Loucy (cell line): ENCODE measurements around the gene ASPM.

Source experiments
- H2AFZ ChIP-seq: fragments of 200-600 bp; sonication (generic); 2 replicates; pipeline ENCODE4 v1.6.0; 2016; ENCODE audit warnings: antibody characterized with exemption, mild to moderate bottlenecking, low read length, moderate library complexity
- H3F3A ChIP-seq: fragments of 200-600 bp; 2 replicates; pipeline ENCODE4 v1.6.0; 2016; ENCODE audit warnings: antibody characterized with exemption, low read depth, mild to moderate bottlenecking
- H3K27me3 ChIP-seq: fragments of 200-600 bp; sonication (generic); 2 replicates; pipeline ENCODE4 v1.6.1; 2014; ENCODE audit warnings: low read length, mild to moderate bottlenecking; ENCODE audit not compliant: insufficient read depth, poor library complexity, severe bottlenecking
- H3K36me3 ChIP-seq: fragments of 200-600 bp; sonication (generic); 2 replicates; pipeline ENCODE4 v1.6.1; 2016; ENCODE audit warnings: low read length; ENCODE audit not compliant: insufficient read depth
- H3K4me1 ChIP-seq: fragments of 200-600 bp; sonication (generic); 2 replicates; pipeline ENCODE4 v1.5.1; 2014; ENCODE audit warnings: low read length, mild to moderate bottlenecking; ENCODE audit not compliant: insufficient read depth, poor library complexity, severe bottlenecking
- H3K4me2 ChIP-seq: fragments of 200-600 bp; sonication (generic); 2 replicates; pipeline ENCODE4 v1.6.0; 2014; ENCODE audit warnings: antibody characterized with exemption, low read length, low read depth, mild to moderate bottlenecking; ENCODE audit not compliant: poor library complexity, severe bottlenecking
- H3K4me3 ChIP-seq: fragments of 200-600 bp; sonication (generic); 2 replicates; pipeline ENCODE4 v1.5.1; 2014; ENCODE audit warnings: low read length, mild to moderate bottlenecking, mixed read lengths; ENCODE audit not compliant: poor library complexity, severe bottlenecking
- H3K79me2 ChIP-seq: fragments of 200-600 bp; sonication (generic); 2 replicates; pipeline ENCODE4 v1.6.1; 2014; ENCODE audit warnings: low read length; ENCODE audit not compliant: insufficient read depth
- H3K9ac ChIP-seq: fragments of 200-600 bp; sonication (generic); 2 replicates; pipeline ENCODE4 v1.6.0; 2014; ENCODE audit warnings: mild to moderate bottlenecking, low read depth, low read length, moderate library complexity; ENCODE audit not compliant: poor library complexity, severe bottlenecking
- H3K9me2 ChIP-seq: fragments of 200-600 bp; sonication (generic); replicated peaks from 2 replicates; pipeline ENCODE4 v1.6.1; 2016; ENCODE audit warnings: low read depth, low read length, mixed read lengths
- H3K9me3 ChIP-seq: fragments of 200-600 bp; sonication (generic); 2 replicates; pipeline ENCODE4 v1.6.1; 2014; ENCODE audit warnings: mild to moderate bottlenecking, antibody characterized with exemption, low read length, low read depth; ENCODE audit not compliant: insufficient read depth
- H4K20me1 ChIP-seq: fragments of 200-600 bp; sonication (generic); 2 replicates; pipeline ENCODE4 v1.6.0; 2014; ENCODE audit warnings: antibody characterized with exemption, low read length, mild to moderate bottlenecking; ENCODE audit not compliant: insufficient read depth, poor library complexity, severe bottlenecking
- EZH2phosphoT487 ChIP-seq: fragments of 200-600 bp; IDR thresholded peaks from 2 replicates; pipeline ENCODE4 v1.6.1; 2018; ENCODE audit warnings: antibody characterized with exemption, mild to moderate bottlenecking, moderate library complexity, borderline replicate concordance
- TF ChIP-seq, protein P1 (sequence below): fragments of 200-600 bp; sonication (generic); conservative IDR thresholded peaks from 2 replicates; pipeline ENCODE4 v1.5.1; 2014; ENCODE audit warnings: mild to moderate bottlenecking, antibody characterized with exemption, low read length

The ASPM gene, protein sequence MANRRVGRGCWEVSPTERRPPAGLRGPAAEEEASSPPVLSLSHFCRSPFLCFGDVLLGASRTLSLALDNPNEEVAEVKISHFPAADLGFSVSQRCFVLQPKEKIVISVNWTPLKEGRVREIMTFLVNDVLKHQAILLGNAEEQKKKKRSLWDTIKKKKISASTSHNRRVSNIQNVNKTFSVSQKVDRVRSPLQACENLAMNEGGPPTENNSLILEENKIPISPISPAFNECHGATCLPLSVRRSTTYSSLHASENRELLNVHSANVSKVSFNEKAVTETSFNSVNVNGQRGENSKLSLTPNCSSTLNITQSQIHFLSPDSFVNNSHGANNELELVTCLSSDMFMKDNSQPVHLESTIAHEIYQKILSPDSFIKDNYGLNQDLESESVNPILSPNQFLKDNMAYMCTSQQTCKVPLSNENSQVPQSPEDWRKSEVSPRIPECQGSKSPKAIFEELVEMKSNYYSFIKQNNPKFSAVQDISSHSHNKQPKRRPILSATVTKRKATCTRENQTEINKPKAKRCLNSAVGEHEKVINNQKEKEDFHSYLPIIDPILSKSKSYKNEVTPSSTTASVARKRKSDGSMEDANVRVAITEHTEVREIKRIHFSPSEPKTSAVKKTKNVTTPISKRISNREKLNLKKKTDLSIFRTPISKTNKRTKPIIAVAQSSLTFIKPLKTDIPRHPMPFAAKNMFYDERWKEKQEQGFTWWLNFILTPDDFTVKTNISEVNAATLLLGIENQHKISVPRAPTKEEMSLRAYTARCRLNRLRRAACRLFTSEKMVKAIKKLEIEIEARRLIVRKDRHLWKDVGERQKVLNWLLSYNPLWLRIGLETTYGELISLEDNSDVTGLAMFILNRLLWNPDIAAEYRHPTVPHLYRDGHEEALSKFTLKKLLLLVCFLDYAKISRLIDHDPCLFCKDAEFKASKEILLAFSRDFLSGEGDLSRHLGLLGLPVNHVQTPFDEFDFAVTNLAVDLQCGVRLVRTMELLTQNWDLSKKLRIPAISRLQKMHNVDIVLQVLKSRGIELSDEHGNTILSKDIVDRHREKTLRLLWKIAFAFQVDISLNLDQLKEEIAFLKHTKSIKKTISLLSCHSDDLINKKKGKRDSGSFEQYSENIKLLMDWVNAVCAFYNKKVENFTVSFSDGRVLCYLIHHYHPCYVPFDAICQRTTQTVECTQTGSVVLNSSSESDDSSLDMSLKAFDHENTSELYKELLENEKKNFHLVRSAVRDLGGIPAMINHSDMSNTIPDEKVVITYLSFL (N-terminal part only)

DNA sequence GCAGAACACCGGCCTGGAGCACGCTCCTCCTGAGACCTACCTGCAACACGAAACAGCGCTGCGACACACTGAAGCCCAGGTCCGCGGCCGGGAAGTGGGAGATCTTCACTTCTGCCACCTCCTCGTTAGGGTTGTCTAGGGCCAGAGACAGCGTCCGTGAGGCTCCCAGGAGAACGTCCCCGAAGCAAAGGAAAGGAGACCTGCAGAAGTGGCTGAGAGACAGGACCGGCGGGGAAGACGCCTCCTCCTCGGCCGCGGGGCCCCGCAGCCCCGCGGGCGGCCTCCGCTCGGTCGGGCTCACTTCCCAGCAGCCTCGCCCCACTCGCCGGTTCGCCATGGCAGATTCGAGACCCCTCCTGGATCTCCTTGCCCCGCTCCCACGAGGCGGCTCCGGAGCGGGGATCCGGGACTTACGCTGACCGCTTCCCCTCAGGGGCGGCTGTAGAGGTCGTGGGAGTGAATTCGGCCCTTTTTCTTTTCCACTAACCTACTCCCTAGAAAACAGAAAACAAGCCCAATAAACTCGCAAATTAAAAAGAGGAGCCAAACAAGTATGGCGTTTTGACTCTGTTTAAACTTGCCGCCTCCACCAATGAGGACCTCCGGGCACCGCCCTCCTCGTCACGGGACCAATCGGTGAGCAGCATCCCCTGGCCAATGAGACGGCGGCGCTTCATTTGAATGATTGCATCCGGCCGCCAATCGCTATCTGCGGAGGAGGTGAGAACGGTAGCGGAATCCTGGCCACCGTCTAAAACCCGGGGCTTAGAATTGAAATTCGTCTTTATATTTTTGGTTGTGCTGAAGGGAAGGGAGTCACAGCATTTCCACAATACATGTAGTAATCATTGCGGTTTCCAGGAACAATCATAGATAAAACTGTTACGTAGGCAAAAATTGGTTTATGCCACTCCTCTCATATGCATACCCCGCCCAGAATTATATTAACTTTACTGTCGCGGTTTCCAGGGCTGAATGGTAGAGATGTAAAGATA is at the start of gene ASPM:
Gene ASPM, minus strand, starts transcription at position 569 of the 995 bp plus-strand sequence. Its CDS starts 232 bp downstream, at position 337.
- no peaks in the 10 kb centered on the region for H3K27me3 ChIP-seq
- 0 out of 2 replicates have a peak, but pooled peaks cover 4% of the 10 kb centered on the region for H3F3A ChIP-seq
- H2AFZ ChIP-seq: peak within 1 kb of the TSS; percentile 92
- H3K4me3 ChIP-seq: peak within 1 kb of the TSS; percentile 98
- peaks cover 50% of the 10 kb centered on the region for H3K79me2 ChIP-seq
- H3K9ac ChIP-seq: peak within 1 kb of the TSS; percentile 96
- peaks cover 33% of the 10 kb centered on the region for H4K20me1 ChIP-seq
- no peaks in the 10 kb centered on the region for H3K9me2 ChIP-seq
- peak within 1 kb of the TSS; percentile 84 for H3K4me2 ChIP-seq
- H3K9me3 ChIP-seq: no peaks in the 10 kb centered on the region
- TF ChIP-seq EZH2phosphoT487: no peak
- TF ChIP-seq, protein P1, sequence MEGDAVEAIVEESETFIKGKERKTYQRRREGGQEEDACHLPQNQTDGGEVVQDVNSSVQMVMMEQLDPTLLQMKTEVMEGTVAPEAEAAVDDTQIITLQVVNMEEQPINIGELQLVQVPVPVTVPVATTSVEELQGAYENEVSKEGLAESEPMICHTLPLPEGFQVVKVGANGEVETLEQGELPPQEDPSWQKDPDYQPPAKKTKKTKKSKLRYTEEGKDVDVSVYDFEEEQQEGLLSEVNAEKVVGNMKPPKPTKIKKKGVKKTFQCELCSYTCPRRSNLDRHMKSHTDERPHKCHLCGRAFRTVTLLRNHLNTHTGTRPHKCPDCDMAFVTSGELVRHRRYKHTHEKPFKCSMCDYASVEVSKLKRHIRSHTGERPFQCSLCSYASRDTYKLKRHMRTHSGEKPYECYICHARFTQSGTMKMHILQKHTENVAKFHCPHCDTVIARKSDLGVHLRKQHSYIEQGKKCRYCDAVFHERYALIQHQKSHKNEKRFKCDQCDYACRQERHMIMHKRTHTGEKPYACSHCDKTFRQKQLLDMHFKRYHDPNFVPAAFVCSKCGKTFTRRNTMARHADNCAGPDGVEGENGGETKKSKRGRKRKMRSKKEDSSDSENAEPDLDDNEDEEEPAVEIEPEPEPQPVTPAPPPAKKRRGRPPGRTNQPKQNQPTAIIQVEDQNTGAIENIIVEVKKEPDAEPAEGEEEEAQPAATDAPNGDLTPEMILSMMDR: no peak
- H3K4me1 ChIP-seq: peaks cover 38% of the 10 kb centered on the region
- peaks cover 12% of the 10 kb centered on the region; the same call in 1 of the 2 replicates for H3K36me3 ChIP-seq

DNA sequence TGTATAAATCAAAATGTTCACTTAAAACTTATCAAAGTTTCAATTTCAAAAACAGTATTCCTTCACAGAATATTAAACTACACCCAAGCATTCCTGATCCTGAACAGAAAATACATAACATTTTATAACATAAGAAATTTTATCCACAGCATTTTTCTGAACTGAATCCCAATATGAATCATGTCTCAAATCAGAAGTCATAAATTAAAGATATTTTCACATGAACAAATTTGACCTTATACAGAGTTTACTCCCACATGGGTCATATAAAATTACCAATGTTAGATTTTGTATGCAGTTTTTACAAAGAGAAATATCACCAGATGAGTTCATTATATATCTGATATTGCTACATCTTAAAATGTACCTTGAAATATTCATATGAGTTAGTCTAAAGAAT is 48.6 kb upstream of the ASPM start:
- Histone ChIP-seq H3K4me2 (peak overlapping the region; percentile 58), H3K4me1 (peaks cover 11% of the 10 kb centered on the region), H3K27me3 (no peaks in the 10 kb centered on the region), H2AFZ (no peak overlapping the region), H3F3A (no peaks in the 10 kb centered on the region), H3K9me3 (no peaks in the 10 kb centered on the region), H3K4me3 (peak overlapping the region; percentile 40), H4K20me1 (peaks cover 11% of the 10 kb centered on the region), H3K9ac (peak overlapping the region; percentile 18), H3K79me2 (peaks cover 32% of the 10 kb centered on the region), H3K36me3 (no peaks in the 10 kb centered on the region), H3K9me2 (no peaks in the 10 kb centered on the region)
- TF ChIP-seq, protein P1: no peak
- TF ChIP-seq EZH2phosphoT487: no peak
